Superior temporal gyrus (tissue), 1 donor: ENCODE data around the gene IFT80.

Experiments used
- DNase-seq: peaks from one replicate; pipeline ENCODE4 v3.0.0-alpha.2; 2016; ENCODE audit errors: extremely low spot score

Gene IFT80

GRCh38 chr3:160399125-160400029 lies at the start of gene IFT80, which contains the start of gene SMC4:
TSS of gene IFT80 (minus strand) at chr3:160399225. CDS start at chr3:160384600, 14,625 bp downstream.
TSS of gene SMC4 (plus strand) at chr3:160399650. CDS start at chr3:160400827, 1,177 bp downstream.
- DNase-seq: peak; percentile 99

- DNase-seq: no peak
Measured at GRCh38 chr3:160447544-160447943, 48.5 kb upstream of the IFT80 start.

- DNase-seq: no peak
Measured at GRCh38 chr3:160446522-160447056, 47.6 kb upstream of the IFT80 start.

- DNase-seq: no peak
Measured at GRCh38 chr3:160445854-160446253, 46.8 kb upstream of the IFT80 start.

GRCh38 chr3:160444411-160444810 lies 45.4 kb upstream of the IFT80 start:
- no peak for DNase-seq

- no peak for DNase-seq
Measured at GRCh38 chr3:160440687-160441086, 41.7 kb upstream of the IFT80 start.

- DNase-seq: no peak
Measured at GRCh38 chr3:160437083-160437455, 38.0 kb upstream of the IFT80 start.

GRCh38 chr3:160435747-160436146 lies 36.7 kb upstream of the IFT80 start:
- DNase-seq: no peak

- DNase-seq: no peak
Measured at GRCh38 chr3:160435095-160435494, 36.1 kb upstream of the IFT80 start.

GRCh38 chr3:160434071-160434470 lies 35.0 kb upstream of the IFT80 start:
- DNase-seq: no peak

- DNase-seq: no peak
Measured at GRCh38 chr3:160427832-160428424, 28.9 kb upstream of the IFT80 start.

GRCh38 chr3:160417311-160417710 lies 18.3 kb upstream of the IFT80 start:
- DNase-seq: no peak

GRCh38 chr3:160413613-160414248 lies 14.7 kb upstream of the IFT80 start:
- DNase-seq: peak; percentile 90

- DNase-seq: no peak
Measured at GRCh38 chr3:160412477-160412876, 13.5 kb upstream of the IFT80 start.

GRCh38 chr3:160409812-160410610 lies 11.0 kb upstream of the IFT80 start:
- no peak for DNase-seq

- DNase-seq: no peak
Measured at GRCh38 chr3:160403796-160404470, 4.9 kb upstream of the IFT80 start.

- no peak for DNase-seq
Measured at GRCh38 chr3:160403028-160403545, 4.1 kb upstream of the IFT80 start.

GRCh38 chr3:160402221-160403027 lies 3.4 kb upstream of the IFT80 start:
- DNase-seq: no peak

- DNase-seq: no peak
Measured at GRCh38 chr3:160401291-160402095, 2.5 kb upstream of the IFT80 start.
